Adrenal gland (tissue), 12 donors: ENCODE results near the gene RND3. TPM values are rescaled to one million over a fixed set of nuclear protein-coding genes. Genes with fewer than 3 reads are reported as not detected.

Experiments
- DNase-seq, 7 donors: peaks; one replicate each; pipeline ENCODE4 v3.0.0-alpha.2; 2019 to 2020
- H3K27ac ChIP-seq, 5 donors: fragments of 200-600 bp; sonication (generic) in 4 of 5; 1 replicate in 3 of 5; 2 replicates in 2 of 5; pipeline versions ENCODE4 v1.5.1 to v1.8.0; 2016 to 2020; ENCODE audit warnings: mild to moderate bottlenecking in 1 of 5
- H3K27me3 ChIP-seq: fragments of 200-600 bp; 2 replicates; pipeline ENCODE4 v1.8.0; 2021
- H3K36me3 ChIP-seq, 2 donors: fragments of 200-600 bp; replicated peaks in 1 of 2; 1 replicate in 1 of 2; 2 replicates in 1 of 2; pipeline versions ENCODE4 v1.5.1 to v1.8.0; 2018 to 2022
- H3K4me1 ChIP-seq, 2 donors: fragments of 200-600 bp; replicated peaks in 1 of 2; 1 replicate in 1 of 2; 2 replicates in 1 of 2; pipeline versions ENCODE4 v1.5.1 to v1.8.0; 2018 to 2021
- H3K4me3 ChIP-seq, 4 donors: fragments of 200-600 bp; sonication (generic) in 3 of 4; one replicate each; pipeline ENCODE4 v1.5.1; 2016 to 2018
- H3K9me3 ChIP-seq, 3 donors: fragments of 200-600 bp; sonication (generic) in 1 of 3; replicated peaks in 1 of 3; 1 replicate in 2 of 3; 2 replicates in 1 of 3; pipeline versions ENCODE4 v1.5.1 to v1.8.0; 2016 to 2021
- CTCF ChIP-seq, 6 experiments: fragments of 450-650 bp in 4 of 6; fragments of 200-600 bp in 2 of 6; sonication (generic) in 1 of 6; IDR thresholded peaks; 1 replicate in 5 of 6; 2 replicates in 1 of 6; pipeline versions ENCODE4 v1.5.1 to v1.8.0; 2016 to 2021; ENCODE audit warnings: antibody characterized with exemption in 6 of 6, mild to moderate bottlenecking in 2 of 6, moderate library complexity in 1 of 6
- POLR2A ChIP-seq, 2 donors: fragments of 450-650 bp; IDR thresholded peaks; one replicate each; pipeline ENCODE4 v1.6.1; 2017; ENCODE audit warnings: antibody characterized with exemption in 2 of 2, mild to moderate bottlenecking in 2 of 2, moderate library complexity in 1 of 2
- WGBS, 4 donors: extraction: QIAGEN DNeasy Blood & Tissue Kit in 2 of 4; methylation state at CpG; one replicate each; pipeline versions ENCODE4 v1.1.5 to v1.1.7; 2013 to 2017; 5-methylcytosine and 5-hydroxymethylcytosine counted together
- intact Hi-C, 2 donors: fragments of 100-400 bp; cut with DNase I; formaldehyde crosslinking; loops; one replicate each; pipeline versions ENCODE4 v1.14.1 to v1.15.0; 2022 to 2023
- polyA plus RNA-seq, 3 donors: library from polyadenylated mRNA; stranded (reverse); fragments of 200-250 nt in 2 of 3; fragments of 350-450 nt in 1 of 3; fragmentation: Illumina TruSeq in 1 of 3; extraction: RNeasy Lipid Tissue Mini Kit (QIAGEN cat#74804) in 1 of 3; gene quantifications; one replicate each; pipeline ENCODE4 v1.2.3, GENCODE V29; 2013 to 2014
- total RNA-seq, 9 donors: library from RNA; depleted of rRNA in 4 of 9; stranded (reverse); fragments of >200 nt in 4 of 9; fragments of 120-200 nt in 1 of 9; fragmentation: NEBNext Ultra II Directional in 1 of 9; extraction: Animal tissue kit (Norgen Biotek cat#: 25700) in 1 of 9; gene quantifications; one replicate each; pipeline versions ENCODE4 v1.1.0 to v1.2.4, GENCODE V29; 2013 to 2023
- donor health status: healthy with polysubstance abuse.
- donor health status: Bipolar disorder and iron deficiency.
- donor health status: DM: yes; HTN: yes; CAD: no.
- donor health status: DM: no; HTN: no; CAD: no.
- donor health status: DM: no; HTN: no; CAD: no.
- donor health status: DM: yes; HTN: yes; CAD: no.

RND3 gene
- total and polyA plus RNA-seq, 12 donors: 25.3 to 118 (median 52.4) TPM

- Histone ChIP-seq H3K9me3 (no peaks in the 10 kb centered on the region), H3K27me3 (no peaks in the 10 kb centered on the region), H3K27ac (no peak overlapping the region), H3K4me3 (no peak overlapping the region), H3K4me1 (no peaks in the 10 kb centered on the region), H3K36me3 (no peaks in the 10 kb centered on the region)
- WGBS, 4 donors: 41 to 90% (median 69%) methylated on average over 1 of the region's 1 CpG
- DNase-seq: no peak
- intact Hi-C loops: no loop called here
- no peak for TF ChIP-seq POLR2A (IDR thresholded peaks at IDR 0.05)
- no peak for TF ChIP-seq CTCF (IDR thresholded peaks at IDR 0.05)
Observed at GRCh38 chr2:150431561-150432311, 55.7 kb downstream of the RND3 start.

DNA sequence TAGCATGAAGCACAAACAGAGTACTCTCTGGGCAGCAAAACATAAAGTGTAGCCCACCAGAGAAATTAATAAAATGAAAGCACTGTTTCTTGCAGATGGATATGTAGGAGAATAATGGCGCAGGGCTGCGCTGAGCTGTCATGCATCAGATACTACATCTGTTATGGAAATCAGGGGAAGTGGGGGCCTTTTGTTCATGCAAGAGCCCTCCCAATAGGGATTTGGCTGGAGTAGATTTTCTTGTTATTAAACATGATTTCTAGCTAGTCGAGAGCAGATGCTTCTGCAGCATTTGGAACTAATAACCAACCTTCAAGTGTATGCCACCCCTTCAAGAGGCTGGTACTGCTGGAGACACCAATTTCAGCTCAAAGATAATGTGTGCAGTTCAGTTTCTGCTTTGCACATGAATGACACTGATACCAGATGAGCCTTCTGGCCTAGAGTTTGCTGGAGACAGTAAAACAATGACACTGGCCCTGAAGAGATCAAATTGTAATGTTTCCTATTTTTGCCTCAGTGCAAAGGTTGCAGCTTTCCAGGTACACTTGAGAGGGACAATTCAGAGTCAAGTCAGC, 58.0 kb downstream of the RND3 start:
- H3K27me3 ChIP-seq: no peaks in the 10 kb centered on the region
- intact Hi-C loops: no loop called here
- H3K4me3 ChIP-seq: no peak overlapping the region
- no peak for TF ChIP-seq POLR2A (IDR thresholded peaks at IDR 0.05)
- no peak for TF ChIP-seq CTCF (IDR thresholded peaks at IDR 0.05)
- H3K9me3 ChIP-seq: no peaks in the 10 kb centered on the region
- H3K36me3 ChIP-seq: no peaks in the 10 kb centered on the region
- 94 to 100% (median 96%) methylated on average over 3 of the region's 3 CpGs for WGBS, 4 donors
- no peaks in the 10 kb centered on the region for H3K4me1 ChIP-seq
- no peak overlapping the region for H3K27ac ChIP-seq
- DNase-seq: no peak

DNA sequence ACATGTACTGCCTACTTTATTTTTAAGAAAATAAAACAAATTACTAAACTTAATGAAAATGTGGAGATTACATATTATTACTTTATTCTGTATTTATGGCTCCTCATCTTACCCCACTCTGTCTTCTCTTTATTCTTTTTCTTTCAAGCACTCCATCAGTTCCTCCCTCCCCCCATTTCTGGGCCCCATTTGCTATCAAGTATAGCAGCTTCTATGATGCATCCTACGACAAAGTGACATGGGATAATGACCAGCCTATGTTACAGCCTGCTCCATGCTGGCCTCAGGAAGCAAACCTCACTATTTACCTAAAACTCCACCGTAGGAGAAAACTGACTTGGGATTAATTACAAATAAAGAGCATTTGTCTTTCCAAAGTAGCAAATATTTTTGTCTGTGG, 58.8 kb downstream of the RND3 start:
- Histone ChIP-seq H3K9me3 (no peaks in the 10 kb centered on the region), H3K27ac (no peak overlapping the region), H3K27me3 (no peaks in the 10 kb centered on the region), H3K36me3 (no peaks in the 10 kb centered on the region), H3K4me3 (no peak overlapping the region), H3K4me1 (no peaks in the 10 kb centered on the region)
- no peak for TF ChIP-seq CTCF (IDR thresholded peaks at IDR 0.05)
- no peak for TF ChIP-seq POLR2A (IDR thresholded peaks at IDR 0.05)
- DNase-seq: no peak
- WGBS, 4 donors: 70 to 92% (median 87%) methylated on average over 2 of the region's 2 CpGs
- intact Hi-C loops: no loop called here

DNA sequence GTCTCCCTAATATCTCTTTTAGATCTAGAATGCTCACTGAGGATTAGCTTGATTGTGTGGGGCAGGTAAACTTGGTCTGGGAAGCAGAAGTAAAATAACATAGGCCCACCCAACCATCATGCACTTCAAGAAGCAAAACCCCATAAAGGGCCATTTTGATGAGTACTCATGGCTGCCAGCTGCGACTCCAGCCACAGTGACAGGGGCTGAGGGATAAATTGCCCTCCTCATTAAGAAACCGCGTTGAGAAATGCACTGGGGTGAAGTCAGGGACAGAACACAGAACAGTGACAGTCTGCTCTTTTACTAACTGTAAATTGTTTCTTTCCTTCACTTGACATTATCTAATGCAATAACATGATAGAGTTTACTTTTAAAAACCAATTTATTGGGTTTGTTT, 60.2 kb downstream of the RND3 start:
- TF ChIP-seq CTCF (IDR thresholded peaks at IDR 0.05) (no peak), POLR2A (IDR thresholded peaks at IDR 0.05) (no peak)
- Histone ChIP-seq H3K27me3 (no peaks in the 10 kb centered on the region), H3K36me3 (no peaks in the 10 kb centered on the region), H3K4me3 (no peak overlapping the region), H3K9me3 (no peaks in the 10 kb centered on the region), H3K27ac (no peak overlapping the region), H3K4me1 (no peaks in the 10 kb centered on the region)
- WGBS, 4 donors: 57 to 85% (median 77%) methylated on average over 3 of the region's 3 CpGs
- DNase-seq: no peak
- intact Hi-C loops: no loop called here
